Stimulated activated CD4-positive, alpha-beta T cell treated with anti-CD3 and anti-CD28 coated beads, Interleukin-4, amount 100 ng/mL, for 24 hours (primary cell): Measurements from ENCODE around the gene IFNG.

Experiments used
- DNase-seq: peaks from one replicate; pipeline ENCODE4 v3.0.0-alpha.2; 2020

Gene IFNG

GRCh38 chr12:68113644-68114043 is 45.9 kb downstream of the IFNG start:
- DNase-seq, result peak; percentile 51

- no peak for DNase-seq
Measured at GRCh38 chr12:68111995-68112394, 47.5 kb downstream of the IFNG start.

- no peak for DNase-seq
Measured at GRCh38 chr12:68109444-68110217, 49.9 kb downstream of the IFNG start.

GRCh38 chr12:68109001-68109400 is 50.5 kb downstream of the IFNG start:
- no peak for DNase-seq

GRCh38 chr12:68106660-68107059 is 52.9 kb downstream of the IFNG start:
- no peak for DNase-seq

- DNase-seq, result no peak
Measured at GRCh38 chr12:68106160-68106559, 53.4 kb downstream of the IFNG start.
